Kidney epithelial cell (primary cell): ENCODE measurements around the gene PGM3. TPM values are rescaled to one million over a fixed set of nuclear protein-coding genes. Genes with fewer than 3 reads are reported as not detected.

Source experiments
- DNase-seq: peaks from one replicate; pipeline ENCODE4 v3.0.0-alpha.2; 2010; ENCODE audit warnings: low read depth
- H3K27me3 ChIP-seq: 2 replicates; pipeline ENCODE4 v1.6.0; 2011; ENCODE audit warnings: low read length; ENCODE audit not compliant: control insufficient read depth, insufficient read depth
- H3K36me3 ChIP-seq: 2 replicates; pipeline ENCODE4 v1.5.1; 2011; ENCODE audit warnings: low read length; ENCODE audit not compliant: control insufficient read depth, insufficient read depth
- H3K4me3 ChIP-seq: 2 replicates; pipeline ENCODE4 v1.5.1; 2011; ENCODE audit warnings: low read depth, mild to moderate bottlenecking, control low read depth, low read length
- CTCF ChIP-seq: IDR thresholded peaks from 2 replicates; pipeline ENCODE4 v1.5.1; 2011; ENCODE audit warnings: mild to moderate bottlenecking, moderate library complexity, low read length, control low read depth, inconsistent platforms; ENCODE audit not compliant: insufficient read depth, poor library complexity, severe bottlenecking
- total RNA-seq: library from RNA; depleted of rRNA; stranded (reverse); fragments of >200 nt; gene quantifications from 2 replicates; pipeline ENCODE4 v1.2.3, GENCODE V29; 2015

Gene PGM3
- total RNA-seq, 1 donor from 2014 or later, result 26.3 TPM

DNA sequence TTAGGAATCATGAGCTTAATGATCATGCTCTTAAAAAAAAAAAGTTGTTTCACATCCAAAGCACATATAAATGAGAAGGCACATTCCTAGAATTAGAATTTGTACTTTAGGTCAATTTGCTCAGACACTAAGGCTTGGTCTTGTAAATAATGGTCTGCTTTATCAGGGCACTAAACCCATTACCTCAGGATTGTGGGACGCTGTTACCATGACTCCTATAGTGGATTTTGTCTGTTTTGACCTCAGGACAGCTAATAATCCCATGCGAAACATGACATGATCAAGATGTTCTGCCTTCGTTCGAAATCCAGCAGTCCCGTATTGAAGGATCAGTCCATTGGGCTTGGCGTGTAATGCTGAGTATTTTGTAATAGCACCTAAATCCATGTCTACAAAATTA, 2.4 kb downstream of the PGM3 start:
- Histone ChIP-seq H3K27me3 (no peaks in the 10 kb centered on the region), H3K4me3 (no peak overlapping the region), H3K36me3 (peaks cover 2% of the 10 kb centered on the region)
- TF ChIP-seq CTCF, result no peak
- DNase-seq, result no peak

- no peak for TF ChIP-seq CTCF
- Histone ChIP-seq H3K27me3 (no peaks in the 10 kb centered on the region), H3K4me3 (no peak overlapping the region), H3K36me3 (no peaks in the 10 kb centered on the region)
- no peak for DNase-seq
Observed at GRCh38 chr6:83188501-83188900, 4.6 kb downstream of the PGM3 start.

- H3K4me3 ChIP-seq, result no peak overlapping the region
- no peak for TF ChIP-seq CTCF
- no peaks in the 10 kb centered on the region for H3K27me3 ChIP-seq
- no peaks in the 10 kb centered on the region for H3K36me3 ChIP-seq
- DNase-seq, result no peak
Observed at GRCh38 chr6:83185096-83185495, 8.0 kb downstream of the PGM3 start.

DNA sequence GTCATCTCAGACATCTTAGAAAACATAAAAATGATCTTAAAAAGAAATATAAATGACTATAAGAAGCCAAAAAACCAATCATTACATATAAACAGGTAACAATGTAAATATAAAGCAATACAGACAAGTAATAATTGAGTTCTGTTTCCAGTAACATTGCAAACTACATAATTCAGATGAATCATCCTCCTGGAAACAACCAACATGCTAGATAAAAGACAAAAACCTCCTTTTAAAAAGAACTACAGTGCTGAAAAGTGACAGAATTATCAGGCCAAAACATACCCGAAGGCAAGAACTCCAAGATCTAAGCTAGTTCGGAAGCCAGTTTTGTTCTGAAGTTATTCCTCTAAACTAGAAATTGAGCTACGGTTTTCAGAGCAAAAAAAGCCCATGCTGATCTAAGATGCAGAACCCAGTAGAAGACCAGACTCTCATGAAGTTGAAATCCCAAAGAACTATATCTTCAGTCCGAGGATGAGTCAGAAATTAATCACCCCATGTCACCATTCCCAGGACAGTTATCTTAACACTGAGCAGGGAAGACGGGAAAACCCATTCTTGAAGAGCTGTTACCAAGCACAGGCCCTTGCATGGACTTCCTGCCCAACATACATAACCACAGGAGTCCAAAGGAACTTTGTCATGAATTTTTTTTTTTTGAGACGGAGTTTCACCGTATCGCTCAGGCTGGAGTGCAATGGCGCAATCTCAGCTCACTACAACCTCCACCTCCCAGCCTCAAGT, 9.8 kb downstream of the PGM3 start:
- no peak for TF ChIP-seq CTCF
- Histone ChIP-seq H3K36me3 (no peaks in the 10 kb centered on the region), H3K4me3 (no peak overlapping the region), H3K27me3 (no peaks in the 10 kb centered on the region)
- DNase-seq, result peak; percentile 51

- H3K36me3 ChIP-seq, result peaks cover 1% of the 10 kb centered on the region
- no peak for TF ChIP-seq CTCF
- no peak overlapping the region for H3K4me3 ChIP-seq
- DNase-seq, result no peak
- no peaks in the 10 kb centered on the region for H3K27me3 ChIP-seq
Observed at GRCh38 chr6:83182114-83182513, 11.0 kb downstream of the PGM3 start.

GRCh38 chr6:83180426-83180950, 12.6 kb downstream of the PGM3 start:
- Histone ChIP-seq H3K36me3 (peaks cover 1% of the 10 kb centered on the region), H3K27me3 (no peaks in the 10 kb centered on the region), H3K4me3 (no peak overlapping the region)
- no peak for DNase-seq
- TF ChIP-seq CTCF, result no peak
